SIG-M5 (cell line): ENCODE measurements around the gene CHI3L2.

Experiments
- DNase-seq: peaks from one replicate; lab custom pipeline; 2025; lab: John Stamatoyannopoulos, UW

The CHI3L2 gene

GRCh38 chr1:111252786-111253185, 25.3 kb downstream of the CHI3L2 start:
- no peak for DNase-seq

DNA sequence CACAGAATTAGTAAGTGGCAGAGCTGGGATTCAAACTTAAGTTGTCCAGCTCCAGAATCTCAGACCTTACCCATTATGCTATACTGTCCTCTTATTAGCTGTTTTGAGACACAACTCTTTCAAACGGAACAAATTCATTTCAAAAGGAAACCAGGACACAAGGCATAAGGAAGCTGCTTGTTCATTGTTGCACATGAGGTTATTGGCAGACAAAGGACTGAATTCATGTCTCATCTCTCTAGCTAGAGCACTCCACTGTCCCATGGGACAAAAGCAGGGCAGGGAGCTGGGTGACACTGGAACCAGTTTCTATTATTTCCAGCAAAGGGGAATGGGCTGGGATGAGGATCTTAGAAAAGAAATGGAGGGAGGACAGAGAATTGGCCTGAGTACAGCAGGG, 26.4 kb downstream of the CHI3L2 start:
- DNase-seq, result no peak

GRCh38 chr1:111256988-111257658, 29.6 kb downstream of the CHI3L2 start:
- DNase-seq, result no peak

- DNase-seq, result no peak
Measured at GRCh38 chr1:111267801-111268508, 40.4 kb downstream of the CHI3L2 start.

DNA sequence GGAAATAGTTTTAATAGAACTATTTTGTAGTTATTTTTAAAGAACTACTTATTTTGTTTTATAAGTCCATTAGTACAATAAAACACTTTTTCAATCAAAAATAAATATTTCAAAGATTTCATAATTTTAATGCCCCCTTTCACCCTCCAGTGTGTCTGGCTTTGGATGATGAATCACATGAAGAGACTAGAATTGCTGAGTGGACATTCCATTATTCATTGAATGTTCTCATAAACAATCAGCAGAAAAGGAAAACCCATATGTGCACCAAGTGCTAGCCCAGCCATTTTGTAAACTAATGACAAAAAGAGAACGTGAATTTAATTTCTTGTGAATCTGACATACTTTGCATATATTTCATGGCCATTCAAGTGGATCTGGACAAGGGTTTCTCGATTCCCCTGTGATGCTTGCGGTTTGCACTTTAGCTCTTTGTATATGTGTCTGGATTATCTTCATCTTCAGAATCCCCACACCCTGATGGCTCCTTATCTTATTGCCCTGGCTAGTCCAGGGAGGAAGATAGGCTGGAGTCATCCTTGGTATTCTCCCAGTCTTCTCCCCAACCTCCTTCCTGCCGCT, 42.4 kb downstream of the CHI3L2 start:
- no peak for DNase-seq

GRCh38 chr1:111270771-111271463, 43.4 kb downstream of the CHI3L2 start:
- no peak for DNase-seq

- DNase-seq, result no peak
Measured at GRCh38 chr1:111271464-111271801, 43.9 kb downstream of the CHI3L2 start.

DNA sequence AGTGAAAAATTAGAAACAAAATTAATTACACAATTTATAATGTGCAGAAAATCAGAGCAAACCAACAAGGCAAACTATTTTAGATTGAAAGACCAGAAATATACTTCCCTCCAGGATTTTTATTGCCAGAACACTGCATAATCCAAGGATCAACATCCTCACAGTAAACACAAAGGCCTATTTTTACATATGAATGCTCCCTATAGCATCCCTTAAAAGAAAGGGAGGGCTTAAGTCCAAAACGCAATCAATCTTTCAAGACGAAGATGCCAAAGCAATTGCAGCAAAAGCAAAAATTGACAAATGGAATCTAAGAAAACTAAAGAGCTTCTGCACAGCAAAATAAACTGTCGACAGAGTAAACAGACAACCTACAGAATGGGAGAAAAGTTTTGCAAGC, 44.6 kb downstream of the CHI3L2 start:
- no peak for DNase-seq

DNA sequence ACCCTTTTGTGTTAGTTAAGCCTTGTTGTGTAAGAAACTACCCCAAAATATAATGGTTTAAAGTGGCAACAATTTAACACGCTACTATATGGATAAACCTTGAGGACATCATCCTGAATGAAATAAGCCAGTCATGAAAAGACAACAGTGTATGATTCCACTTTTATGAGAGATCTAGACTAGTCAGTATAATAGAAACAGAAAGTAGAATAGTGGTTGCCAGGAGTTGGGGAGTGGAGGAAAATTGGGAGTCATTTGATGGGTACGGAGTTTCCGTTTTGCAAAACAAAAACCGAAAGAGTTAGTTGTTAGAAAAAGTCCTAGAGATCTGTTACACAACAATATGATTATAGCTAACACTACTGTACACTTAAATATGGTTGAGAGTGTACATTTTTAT, 47.1 kb downstream of the CHI3L2 start:
- DNase-seq, result no peak

GRCh38 chr1:111275079-111275478, 47.6 kb downstream of the CHI3L2 start:
- no peak for DNase-seq

- DNase-seq, result no peak
Measured at GRCh38 chr1:111275780-111276433, 48.4 kb downstream of the CHI3L2 start.

DNA sequence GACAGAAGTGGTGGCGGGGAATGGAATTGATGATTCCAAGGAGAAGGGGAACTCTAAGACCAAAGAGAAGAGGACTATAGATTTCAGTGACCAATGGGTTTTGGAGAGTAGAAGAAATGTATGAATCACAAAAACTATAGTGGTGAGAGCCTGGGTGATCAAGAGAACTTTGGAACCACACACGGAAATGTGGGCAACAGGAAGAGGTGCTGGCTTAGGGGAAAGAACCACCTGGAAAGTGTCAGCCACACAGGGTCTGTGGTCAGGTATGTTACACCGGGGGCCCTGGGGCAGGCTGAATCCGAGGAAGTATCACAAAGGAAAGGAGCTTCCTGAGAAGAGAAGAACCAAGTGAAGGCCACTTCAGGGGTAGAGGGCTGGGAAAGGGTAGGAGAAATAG, 51.6 kb downstream of the CHI3L2 start:
- no peak for DNase-seq

- DNase-seq, result no peak
Measured at GRCh38 chr1:111280267-111280666, 52.8 kb downstream of the CHI3L2 start.

DNA sequence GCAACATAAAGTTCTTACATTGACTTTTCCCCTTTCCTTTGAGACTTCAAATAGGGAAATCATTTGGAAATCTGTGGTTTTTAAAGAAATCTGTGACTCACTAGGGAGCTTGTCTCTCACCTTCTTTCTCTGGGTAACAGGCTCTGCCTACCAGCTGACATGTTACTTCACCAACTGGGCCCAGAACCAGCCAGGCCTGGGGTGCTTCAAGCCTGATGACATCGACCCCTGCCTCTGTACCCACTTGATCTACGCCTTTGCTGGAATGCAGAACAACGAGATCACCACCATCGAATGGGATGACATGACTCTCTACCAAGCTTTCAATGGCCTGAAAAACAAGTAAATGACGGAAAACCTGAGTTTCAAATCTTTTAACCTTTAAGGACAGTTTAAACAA, 53.9 kb downstream of the CHI3L2 start:
- no peak for DNase-seq

DNA sequence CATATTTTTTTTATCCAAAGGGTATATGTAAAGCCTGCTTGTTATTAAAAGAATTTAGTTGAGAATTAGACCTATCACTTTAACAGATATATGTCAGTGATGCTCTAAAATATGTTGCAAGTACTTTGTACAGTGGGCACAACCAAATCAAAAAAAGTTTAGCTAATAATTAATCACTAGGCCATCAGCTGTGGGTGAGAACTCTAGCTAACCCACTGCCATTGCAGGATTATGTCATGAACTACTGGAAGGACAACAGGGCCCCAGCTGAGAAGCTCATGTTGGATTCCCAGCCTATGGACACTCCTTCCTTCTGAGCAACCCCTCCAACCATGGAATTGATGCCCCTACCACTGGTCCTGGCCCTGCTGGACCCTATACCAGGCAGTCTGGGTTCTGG, 56.3 kb downstream of the CHI3L2 start:
- no peak for DNase-seq

GRCh38 chr1:111285879-111286278, 58.4 kb downstream of the CHI3L2 start:
- DNase-seq, result no peak

DNA sequence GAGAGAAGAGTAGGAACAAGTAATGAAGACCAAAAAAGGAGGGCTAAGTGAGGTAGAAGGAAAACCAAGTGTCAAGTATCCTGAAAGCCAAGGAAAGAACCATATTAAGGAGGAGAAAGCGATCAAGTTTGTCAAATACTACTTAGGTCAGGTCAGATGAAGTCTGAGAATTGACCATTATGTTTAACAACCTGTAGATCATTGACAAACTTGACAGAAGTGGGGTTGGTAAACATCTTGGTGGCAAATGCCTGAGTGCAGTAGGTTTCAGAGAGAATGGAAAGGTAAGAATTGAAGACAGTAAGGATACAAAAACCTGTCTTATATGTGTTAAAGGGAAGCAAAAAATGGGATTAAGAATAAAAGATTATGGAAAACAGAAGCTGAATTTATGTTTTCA, 59.4 kb downstream of the CHI3L2 start:
- no peak for DNase-seq

GRCh38 chr1:111289371-111289770, 61.9 kb downstream of the CHI3L2 start:
- DNase-seq, result no peak

GRCh38 chr1:111290104-111290503, 62.6 kb downstream of the CHI3L2 start:
- DNase-seq, result no peak

DNA sequence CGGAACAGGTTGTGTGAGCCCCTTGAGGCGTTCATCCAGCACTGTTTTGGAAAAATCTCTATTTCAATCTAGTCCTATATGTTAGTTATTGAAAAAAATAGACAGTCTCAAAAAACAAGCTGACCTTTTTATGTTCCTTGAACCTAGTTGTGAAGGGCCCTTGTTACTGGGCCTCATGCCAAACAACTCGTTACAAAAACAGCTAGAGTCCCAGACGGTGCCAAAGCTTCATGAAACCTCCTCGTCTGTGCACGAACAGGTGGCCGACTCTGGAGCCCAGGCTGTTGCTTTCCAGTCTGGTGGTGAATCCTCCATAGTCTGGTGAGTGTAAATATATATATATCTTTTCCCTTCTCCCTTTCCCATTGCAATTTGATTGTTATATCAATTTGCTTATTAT, 63.1 kb downstream of the CHI3L2 start, which contains the start of gene CHIA:
Gene CHIA, plus strand, starts transcription at position 222 of the 400 bp plus-strand sequence. CDS start 19,617 bp downstream, outside the sequence.
- no peak for DNase-seq
